Midbrain (tissue), 1 donor: ENCODE results near the gene MSANTD2.
A peak's percentile ranks its signal among the peaks of the same experiment; 100 is the strongest.

Experiments used
- DNase-seq: peaks from one replicate; lab custom pipeline; 2025; lab: John Stamatoyannopoulos, UW

The MSANTD2 gene

DNA sequence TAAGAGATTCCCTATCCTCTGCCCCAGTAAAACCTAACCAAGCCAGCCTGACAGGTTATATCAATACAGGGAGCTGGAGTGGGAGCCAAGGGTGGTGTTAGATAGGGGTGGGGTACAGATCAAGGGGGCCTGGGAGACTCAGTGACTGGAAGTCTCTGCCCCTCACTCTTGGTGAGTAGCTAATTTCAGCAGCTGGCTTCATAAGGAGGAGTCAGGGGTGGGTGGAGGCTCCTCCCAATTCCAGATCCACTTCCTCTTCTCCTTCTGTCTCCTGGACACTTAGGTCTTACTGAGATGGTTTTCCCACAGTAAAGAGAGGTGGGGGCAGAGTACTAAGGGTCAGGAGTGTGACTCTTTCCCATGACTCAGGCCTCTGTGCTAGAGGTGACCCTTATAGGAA, 47.0 kb downstream of the MSANTD2 start:
- no peak for DNase-seq

DNA sequence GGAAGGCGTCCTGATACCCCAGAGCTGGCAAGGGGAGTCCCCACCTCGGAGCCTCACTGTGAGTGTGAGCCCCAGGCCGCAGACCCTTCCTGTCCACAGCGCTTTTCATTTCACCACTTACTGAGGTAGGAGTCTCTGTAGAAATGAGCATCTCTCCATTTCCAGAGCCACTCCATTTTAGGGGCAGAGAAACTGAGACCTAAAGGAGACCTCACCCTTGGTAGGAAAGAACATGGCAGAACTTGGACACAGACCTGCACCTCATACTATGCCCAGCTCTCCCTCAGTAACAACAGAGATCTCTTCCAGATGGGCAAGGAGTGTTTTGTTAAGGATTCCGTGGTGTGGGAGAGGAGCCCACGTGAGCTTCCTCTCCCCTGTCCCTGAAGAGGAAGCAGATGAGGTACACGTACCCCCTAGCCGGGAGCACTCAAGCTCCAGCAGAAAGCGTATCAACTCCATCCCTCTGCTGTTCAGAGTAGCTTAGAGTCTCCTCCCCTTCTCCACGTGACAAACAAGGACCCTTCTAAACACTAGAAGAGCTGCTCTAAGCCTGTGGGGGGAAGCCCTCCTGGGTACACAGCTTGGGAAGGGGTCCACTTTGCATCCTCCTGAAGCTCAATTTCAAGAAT, 47.6 kb downstream of the MSANTD2 start:
- DNase-seq: no peak

DNA sequence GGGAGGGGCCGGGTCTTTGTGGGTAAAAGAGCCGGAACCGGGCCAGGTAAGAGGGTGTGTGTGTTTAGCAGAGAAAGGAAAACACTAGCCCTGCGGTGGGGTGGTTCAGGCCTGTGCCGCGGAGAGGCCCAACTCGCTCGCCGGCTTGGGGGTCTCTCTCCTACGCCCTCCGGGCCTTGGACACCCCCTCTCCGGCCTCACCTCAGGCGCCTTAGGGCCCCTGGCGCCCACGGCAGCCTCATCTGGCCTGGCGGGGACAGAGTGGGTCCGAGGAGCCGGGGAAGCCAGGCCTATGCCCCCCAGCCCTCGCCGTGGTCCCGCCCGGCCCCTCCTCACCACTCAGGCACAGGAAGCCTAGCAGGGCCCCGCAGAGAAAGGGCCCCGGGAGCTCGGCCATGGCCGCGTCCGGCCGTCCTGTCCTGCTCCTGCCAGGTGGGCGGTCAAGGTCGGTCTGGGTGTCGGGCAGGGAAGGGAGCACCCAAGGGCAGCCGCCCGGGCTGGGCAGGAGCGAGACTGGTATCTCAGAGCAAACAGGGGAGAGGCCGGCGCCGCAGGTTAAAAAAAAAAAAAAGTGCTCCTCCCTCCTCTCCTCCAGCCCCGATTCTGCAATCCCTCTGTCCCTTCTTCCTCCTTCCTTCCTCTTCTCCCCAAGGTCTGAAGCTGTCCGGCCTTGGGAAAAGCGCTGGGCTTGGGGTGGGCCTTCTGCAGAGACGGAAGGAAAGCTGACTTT, 48.3 kb downstream of the MSANTD2 start, which contains the start of gene VSIG2:
Gene VSIG2, minus strand, starts transcription at position 515 of the 730 bp plus-strand sequence. Its CDS starts 118 bp downstream, at position 397.
- no peak for DNase-seq

DNA sequence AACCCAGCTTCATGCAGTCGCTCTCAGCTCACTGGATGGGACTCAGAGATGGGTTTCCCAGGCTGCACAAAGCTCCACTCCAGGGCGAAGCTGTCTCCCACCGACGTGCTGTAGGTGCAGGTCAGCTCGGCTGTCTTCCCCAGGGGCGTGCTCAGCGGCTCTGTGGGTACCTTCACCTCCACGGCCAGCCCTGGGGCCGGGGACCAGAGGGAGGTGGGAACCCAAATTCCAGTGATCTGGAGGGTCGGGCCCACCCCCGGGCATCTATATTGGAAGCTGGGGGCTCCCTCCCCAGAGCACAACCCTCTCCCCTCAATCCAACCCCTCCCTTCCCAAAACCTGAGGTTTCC, 48.8 kb downstream of the MSANTD2 start:
- DNase-seq: no peak

DNA sequence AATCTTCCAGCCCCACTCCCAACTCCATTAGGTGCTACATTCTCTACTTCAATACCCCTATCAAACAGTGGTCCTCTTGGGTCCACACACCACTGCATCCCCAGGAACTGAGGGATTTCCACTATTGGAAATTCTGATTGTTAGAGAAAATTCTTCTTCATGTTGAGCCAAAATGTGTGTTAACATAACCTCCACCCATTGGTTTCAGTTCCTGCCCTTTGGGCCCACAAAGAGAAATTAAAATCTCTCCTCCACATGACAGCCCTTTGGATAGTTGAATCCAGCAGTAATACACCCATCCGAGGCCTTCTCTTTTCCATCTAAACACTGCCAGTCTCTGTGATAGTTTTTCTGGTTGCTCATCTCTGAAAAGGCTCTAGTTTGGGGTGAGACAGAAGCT, 50.3 kb downstream of the MSANTD2 start:
- no peak for DNase-seq

DNA sequence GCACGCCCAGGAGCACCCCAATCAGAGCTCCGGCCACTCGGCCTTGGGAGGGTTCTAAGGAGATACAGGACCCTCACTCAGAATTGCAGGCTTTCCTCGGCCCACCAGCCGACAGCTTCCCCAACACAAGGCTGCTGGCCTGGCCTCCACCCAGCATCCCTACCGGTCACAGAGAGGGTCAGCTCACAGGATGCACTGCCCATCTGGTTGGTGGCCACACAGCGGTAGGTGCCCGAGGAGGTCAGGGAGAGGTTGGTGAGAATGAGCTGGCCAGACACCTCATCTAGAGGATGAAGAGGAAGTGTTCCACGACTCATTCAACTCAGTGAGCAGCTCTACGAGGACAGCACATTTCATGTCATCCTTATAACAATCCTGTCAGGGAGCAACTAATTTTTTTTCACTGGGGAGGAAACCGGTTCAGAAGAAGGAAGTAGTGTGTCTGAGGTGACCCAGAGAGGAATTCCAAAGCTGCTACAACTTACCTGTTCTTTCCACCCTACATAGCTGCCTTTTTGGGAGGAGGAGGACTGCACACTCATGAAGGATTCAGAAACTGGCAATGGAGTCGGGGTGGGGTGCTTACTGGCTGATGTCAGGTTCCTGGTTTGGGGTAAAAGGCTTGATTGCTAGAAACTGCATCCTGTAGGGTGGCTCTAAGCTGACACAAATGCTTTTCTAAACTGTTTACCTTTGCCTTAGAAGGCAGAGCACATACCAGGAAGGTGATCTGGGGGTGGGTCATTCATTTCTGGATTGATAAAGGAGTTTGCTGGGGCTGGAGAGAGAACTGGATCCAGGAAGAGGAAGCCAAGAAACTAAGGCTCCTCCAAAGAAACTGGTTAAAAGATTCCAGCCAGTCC, 51.5 kb downstream of the MSANTD2 start:
- no peak for DNase-seq

DNA sequence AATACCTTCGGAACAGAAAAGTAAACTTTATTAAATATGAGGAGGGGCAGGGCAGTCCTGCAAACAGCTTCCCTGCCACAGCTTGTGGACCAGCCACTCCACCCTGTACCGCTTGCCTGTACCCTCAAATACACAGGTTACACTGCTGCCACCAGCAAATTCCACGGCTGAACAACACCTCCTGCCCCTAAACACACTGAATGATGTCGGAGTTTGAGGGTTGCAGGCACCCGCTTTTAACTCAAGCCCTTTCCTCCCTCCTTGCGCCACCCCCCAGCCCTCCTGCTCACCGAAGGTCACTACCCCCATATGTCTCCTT, 52.1 kb downstream of the MSANTD2 start:
- DNase-seq: no peak

DNA sequence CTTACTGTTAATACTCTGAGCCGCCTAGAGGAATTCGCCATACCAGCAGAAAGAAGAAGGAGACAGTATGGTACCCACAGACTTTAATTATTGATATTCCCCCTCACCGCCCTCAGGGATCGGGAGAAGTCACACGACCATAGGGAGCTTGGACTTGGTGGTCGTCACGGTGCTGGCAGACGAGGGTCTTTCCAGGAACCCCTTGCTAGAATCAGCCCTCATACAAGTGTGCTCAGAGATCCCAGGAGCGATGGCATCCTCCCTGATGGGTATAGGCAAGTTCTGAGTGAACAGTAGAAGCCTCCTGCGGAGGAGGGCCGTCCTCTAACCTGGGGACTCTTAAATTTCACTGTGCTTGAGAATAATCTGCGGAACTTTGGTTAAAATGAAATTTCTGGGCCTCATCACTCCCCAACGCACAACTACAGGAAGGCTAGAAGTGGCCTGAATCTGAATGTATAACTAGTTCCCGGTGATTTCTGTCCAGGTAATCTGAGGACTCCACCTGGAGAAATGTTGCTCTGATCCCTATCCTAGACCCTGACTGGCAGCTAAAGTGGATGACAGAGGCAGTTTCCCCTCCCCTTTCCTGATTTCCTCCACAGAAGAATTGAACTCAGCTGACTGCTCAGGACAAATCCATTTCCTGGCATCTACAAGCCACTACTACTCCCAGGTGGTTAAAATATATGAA, 52.7 kb downstream of the MSANTD2 start:
- DNase-seq: no peak

DNA sequence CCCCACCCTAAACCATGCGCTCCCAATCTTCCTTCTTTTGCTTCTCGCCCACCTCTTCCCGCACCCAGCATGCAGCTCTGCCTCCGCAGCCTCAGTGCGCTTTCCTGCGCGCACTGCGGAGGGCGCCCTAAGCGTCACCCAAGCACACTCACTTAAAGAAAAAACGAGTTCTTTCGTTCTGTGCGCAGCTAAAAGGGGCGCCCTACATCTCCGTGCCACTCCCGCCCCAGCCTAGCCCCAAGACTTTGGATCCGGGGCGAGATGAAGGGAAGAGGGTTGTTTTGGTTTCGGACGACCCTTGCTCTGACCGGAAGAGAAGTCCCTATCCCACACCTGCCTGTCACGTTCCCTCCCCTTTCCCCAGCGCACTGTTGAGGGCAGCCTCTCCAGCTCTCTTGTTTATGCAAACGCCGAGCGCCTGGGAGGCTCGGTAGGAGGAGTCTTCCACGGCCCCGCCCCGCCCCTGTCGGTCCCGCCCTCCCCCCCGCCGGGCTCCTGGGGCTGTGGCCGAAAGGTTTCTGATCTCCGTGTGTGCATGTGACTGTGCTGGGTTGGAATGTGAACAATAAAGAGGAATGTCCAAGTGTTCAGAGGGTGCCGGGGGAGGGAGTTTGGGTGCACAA, 53.5 kb downstream of the MSANTD2 start:
- DNase-seq: no peak

DNA sequence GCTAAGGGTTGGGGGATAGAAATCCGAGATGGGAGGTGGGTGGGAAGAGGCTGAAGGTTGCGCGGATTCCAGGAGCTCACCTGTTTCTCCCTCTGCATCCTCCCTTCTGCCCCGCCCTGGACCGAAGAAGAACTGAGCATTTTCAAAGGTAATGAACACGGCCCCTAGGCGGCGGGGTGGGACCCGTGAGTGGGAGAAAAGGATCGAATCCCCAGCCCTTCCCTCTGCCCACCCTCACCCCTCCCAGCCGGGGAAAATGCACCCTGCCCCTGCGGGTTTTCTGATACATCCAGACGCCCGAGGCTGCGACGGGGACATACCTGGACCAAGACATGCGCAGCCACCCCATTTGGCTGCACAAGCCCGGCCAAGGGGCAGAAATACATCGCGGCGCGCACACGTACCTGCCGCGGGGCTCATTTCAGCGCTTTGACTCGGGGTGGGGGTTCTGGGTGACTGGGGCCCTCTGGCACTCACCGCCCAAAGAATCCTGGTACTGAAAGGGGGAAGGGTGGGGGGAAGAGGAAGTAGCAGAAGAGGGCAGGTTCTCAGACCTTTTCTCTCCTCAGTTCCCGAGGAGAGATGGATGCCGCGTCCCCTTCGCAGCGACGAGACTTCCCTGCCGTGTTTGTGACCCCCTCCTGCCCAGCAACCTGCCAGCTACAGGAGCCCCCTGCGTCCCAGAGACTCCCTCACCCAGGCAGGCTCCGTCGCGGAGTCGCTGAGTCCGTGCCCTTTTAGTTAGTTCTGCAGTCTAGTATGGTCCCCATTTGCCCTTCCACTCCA, 54.2 kb downstream of the MSANTD2 start:
- DNase-seq: no peak

DNA sequence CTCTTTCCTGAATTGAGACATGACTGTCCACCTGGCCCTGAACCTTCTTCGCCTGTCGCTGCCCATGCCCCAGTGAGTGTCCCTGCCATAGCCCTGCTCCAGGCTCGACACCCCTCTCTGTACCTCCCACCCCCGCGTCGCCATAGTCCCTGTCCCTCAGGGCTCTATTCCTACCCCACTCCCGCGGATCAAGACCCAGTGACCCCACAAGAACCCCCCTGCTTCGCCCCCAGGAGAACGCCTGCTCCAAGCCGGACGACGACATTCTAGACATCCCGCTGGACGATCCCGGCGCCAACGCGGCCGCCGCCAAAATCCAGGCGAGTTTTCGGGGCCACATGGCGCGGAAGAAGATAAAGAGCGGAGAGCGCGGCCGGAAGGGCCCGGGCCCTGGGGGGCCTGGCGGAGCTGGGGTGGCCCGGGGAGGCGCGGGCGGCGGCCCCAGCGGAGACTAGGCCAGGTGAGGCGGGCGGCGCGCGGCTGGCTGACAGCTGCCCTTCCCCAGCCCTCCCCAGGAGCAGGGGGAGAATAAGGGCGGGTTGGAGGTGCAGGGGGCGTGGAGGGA, 54.9 kb downstream of the MSANTD2 start:
- DNase-seq: no peak

DNA sequence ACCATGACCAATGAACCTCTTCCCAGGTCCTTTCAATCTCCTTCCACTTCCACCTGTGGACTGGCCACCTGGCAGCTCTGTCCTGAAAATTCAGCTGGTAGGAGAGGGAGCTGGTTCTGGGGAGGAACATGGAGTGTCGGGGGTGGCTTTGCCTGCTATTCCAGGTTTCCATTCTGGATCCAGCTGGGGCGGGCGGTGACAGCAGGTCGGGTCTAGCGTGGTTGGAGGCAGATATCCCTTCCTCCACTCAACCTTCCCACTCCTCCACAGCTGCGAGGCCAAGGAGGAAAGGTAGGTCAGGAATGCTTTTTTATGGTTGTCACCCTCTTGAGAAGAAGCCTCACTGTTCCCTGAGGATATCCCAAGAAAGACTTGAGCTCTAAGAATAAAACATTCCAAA, 57.2 kb downstream of the MSANTD2 start:
- DNase-seq: no peak

DNA sequence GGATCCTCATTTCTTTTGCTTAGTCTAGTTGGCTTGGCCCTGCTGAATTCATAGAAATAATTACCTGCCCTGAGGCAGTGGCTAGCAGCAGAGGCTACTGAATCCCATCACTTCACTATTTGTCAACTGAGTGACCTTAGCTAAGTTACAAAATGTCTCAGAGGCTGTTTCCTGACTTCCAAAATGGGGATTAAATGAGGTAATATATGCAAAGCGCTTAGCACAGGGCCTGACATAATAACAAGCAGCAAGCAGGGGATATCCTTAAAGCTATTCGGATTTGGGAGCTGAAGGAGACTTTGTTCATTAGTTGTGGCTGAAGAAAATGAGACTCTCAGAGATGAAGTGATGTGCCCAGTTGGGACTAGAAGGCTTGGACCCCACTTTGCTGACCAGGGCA, 57.7 kb downstream of the MSANTD2 start:
- DNase-seq: no peak

DNA sequence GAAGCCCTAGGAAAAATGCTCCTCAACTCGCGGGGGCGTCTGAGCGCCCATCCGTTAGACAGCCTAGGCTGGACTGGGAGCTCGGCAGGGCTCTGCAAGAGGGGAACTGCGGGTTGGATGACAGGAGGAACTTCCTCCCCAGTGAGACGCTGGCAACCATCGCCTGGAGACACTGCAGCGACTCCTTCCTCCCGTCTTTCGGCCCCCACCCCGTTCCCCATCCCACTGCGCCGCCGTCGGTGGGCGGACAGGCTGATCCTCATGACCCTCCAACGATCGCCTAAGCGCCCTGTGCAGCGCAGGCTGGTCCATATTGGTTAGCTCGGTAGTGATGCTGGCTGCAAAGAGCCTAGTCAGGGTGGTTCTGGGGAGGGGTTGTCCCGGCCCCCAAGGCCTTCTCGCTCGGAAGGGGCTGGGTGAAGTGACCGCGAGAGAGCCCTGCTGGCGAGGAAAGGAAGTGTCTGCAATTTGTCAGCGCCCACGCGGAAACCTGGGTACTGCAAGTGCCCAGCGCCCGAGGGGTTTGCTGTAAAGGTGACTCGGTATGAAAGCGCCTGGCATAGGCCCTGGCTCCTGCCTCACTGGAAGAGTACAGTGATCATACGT, 59.8 kb downstream of the MSANTD2 start:
- no peak for DNase-seq

DNA sequence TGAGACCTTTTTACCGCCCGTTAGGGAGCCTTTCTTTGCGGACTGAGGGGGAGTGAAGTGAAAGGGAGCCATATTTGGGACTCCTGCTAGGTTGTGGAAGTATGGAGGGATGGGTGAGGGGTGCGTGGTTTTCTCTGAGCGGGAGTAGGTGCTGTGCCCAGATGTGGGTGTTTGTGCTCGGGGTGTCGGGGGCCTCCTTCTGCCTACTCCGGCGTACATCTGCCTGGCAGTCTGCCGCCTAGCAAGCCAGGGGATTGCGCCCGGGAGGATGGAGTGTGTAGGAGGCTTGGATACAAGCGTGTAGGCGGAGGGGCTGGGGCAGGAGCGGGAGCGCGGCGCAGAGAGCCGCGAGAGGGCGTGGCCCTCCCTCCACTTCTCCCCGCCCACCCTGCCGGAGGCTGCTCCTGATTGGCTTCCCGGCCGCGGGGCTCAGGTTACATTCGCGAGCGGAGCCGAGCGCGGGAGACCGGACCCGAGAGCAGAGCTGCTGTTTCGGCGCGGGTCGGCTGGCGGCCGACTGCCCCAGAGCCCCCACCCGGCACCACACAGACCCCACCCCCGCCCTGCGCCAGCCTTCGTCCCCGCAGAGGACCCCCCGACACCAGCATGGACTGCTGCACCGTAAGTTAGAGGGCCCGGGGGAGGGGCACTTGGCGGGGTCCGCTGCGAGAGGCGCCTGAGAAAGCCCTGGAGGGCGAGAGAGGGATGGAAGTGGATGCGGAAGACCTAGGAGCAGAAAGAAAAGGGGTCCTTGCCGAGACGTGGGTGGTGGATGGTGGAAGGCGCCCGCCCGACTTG, 60.5 kb downstream of the MSANTD2 start, which contains the start of gene NRGN:
Gene NRGN, plus strand, starts transcription at position 464 of the 798 bp plus-strand sequence. Its CDS starts 143 bp downstream, at position 607.
- peak; percentile 73 for DNase-seq

DNA sequence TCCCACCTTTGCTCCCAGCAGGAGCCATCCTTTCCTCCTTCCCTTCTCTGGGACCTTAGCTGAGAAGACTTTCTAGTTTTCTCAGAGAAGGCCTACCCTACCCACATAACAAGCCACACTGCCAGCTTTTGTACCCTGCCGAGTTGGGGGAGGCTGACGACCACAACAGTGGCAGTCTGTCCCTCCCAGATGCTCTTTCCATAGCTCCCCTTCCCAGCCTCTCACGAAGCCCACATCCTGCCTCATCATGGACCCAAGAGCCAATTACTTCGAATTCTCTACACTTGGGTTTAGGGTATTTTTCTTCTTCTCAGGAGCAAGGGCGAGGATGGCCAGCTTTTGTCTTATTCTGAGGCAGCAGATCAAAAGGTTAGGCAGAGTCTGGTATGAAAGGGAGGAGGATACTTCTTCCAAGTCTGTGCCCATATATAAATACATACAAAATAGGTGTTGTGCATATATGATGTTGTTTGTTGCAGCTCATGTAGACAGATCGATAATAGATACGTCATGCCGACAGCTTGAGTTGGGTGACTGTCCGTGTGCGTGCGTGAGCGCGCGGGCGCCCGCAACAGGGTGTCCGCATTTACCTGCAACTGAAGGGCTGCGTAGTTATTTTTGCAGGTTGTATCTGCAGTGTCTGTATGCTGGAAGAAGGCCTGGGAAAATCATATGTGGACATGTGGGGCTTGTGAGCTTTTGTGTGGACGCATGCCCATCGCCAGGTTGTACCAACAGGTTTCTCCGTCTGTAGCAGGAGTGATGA, 61.3 kb downstream of the MSANTD2 start:
- no peak for DNase-seq

DNA sequence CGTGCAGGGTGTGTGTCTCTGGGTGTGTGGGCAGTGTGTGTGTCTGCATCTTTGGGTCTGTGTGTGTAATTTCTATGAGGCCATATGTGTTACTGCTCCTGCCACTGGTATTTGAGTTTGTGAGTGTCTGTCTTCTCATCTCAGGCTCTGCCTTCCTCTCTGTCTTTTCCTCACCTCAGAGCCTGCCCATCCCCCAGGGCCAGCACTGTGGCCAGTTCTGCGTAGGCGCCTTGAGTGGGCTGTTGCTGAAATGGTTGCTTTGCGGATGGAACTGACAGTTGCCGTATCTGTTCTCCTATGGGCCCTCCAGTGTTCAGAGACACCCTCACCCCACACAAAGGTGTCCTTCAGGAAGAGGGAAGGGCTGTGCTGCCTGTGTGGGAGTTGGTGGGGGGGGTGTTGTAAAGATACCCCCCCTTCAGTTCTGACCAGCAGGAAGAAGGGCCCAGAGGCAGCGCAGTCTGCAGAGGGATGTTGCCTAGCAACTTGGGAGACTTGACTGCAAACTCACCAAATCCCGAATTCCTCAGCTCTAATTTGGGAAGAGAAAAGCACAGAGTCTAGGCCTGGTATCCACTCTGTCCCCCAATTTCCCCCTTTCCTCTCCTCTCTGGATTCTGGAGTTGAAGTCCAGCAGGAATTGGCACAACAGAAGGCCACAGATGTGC, 62.4 kb downstream of the MSANTD2 start:
- no peak for DNase-seq

DNA sequence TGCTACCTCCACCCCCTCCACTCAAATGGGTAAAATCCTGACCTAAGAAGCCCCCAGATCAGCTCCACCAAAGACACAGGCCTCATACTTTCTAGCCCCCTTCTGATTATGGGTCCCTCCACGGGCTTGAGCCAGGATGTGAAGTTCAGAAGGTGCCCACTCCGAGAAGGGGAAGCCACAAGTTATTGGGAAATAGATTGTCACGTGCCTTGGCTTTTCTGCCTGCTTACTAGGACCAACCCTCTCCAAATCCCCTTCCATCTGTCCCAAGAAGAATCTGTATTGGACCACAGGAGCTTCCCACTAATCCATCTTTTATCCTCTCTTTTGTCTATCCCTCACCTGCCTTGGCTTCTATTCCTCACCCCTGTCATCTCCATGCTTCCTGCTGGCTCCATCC, 63.5 kb downstream of the MSANTD2 start:
- DNase-seq: no peak
